Measurements from ENCODE around the gene RTL1. TPM values are rescaled to one million over a fixed set of nuclear protein-coding genes. Genes with fewer than 3 reads are reported as not detected.

The RTL1 gene
- total and polyA plus RNA-seq, 2 donors (not counting 1 experiment from before 2014, with no cell fraction given): not detected

GRCh38 chr14:100834082-100834793 is 69.3 kb downstream of the RTL1 start:
- no peak for DNase-seq (ENCODE audit: low read depth in 2 of 2)
- H3K27ac ChIP-seq (ENCODE audit: insufficient read depth, low read length): no peak overlapping the region
- H3K79me2 ChIP-seq (ENCODE audit: control insufficient read depth, insufficient read depth, low read length): peaks cover 5% of the 10 kb centered on the region
- no peak overlapping the region for H3K9ac ChIP-seq (ENCODE audit: insufficient read depth, low read length)
- no peaks in the 10 kb centered on the region for H3K27me3 ChIP-seq (ENCODE audit: control insufficient read depth, insufficient read depth, low read length)
- no peaks in the 10 kb centered on the region for H4K20me1 ChIP-seq (ENCODE audit: control insufficient read depth, extremely low read depth, insufficient read depth, low read length)
- no peak overlapping the region for H3K4me2 ChIP-seq (ENCODE audit: extremely low read depth, insufficient read depth, low read length)
- no peak overlapping the region for H2AFZ ChIP-seq (ENCODE audit: low read length)
- no peaks in the 10 kb centered on the region for H3K9me3 ChIP-seq (ENCODE audit: control insufficient read depth, insufficient read depth, low read depth, low read length)
- H3K36me3 ChIP-seq (ENCODE audit: control insufficient read depth, insufficient read depth, low read length): peaks cover 21% of the 10 kb centered on the region
- no peak for TF ChIP-seq CTCF (conservative IDR thresholded peaks at IDR 0.05 in 1 of 2, IDR thresholded peaks at IDR 0.05 in 1 of 2; ENCODE audit: low read depth in 1 of 2, low read length in 2 of 2)
- no peak for TF ChIP-seq EZH2 (IDR thresholded peaks at IDR 0.05; ENCODE audit: low read length, missing control alignments)
- H3K4me1 ChIP-seq (ENCODE audit: control insufficient read depth, extremely low read depth, insufficient read depth, low read length): no peaks in the 10 kb centered on the region
- no peak overlapping the region for H3K4me3 ChIP-seq (replicated peaks in 1 of 4; ENCODE audit: control extremely low read depth in 1 of 4, insufficient read depth in 1 of 4, low read depth in 3 of 4, low read length in 4 of 4)

- no peak for DNase-seq (ENCODE audit: low read depth in 2 of 2)
- Histone ChIP-seq H3K9me3 (ENCODE audit: control insufficient read depth, insufficient read depth, low read depth, low read length) (no peaks in the 10 kb centered on the region), H3K4me3 (replicated peaks in 1 of 4; ENCODE audit: control extremely low read depth in 1 of 4, insufficient read depth in 1 of 4, low read depth in 3 of 4, low read length in 4 of 4) (no peak overlapping the region), H3K9ac (ENCODE audit: insufficient read depth, low read length) (no peak overlapping the region), H3K4me2 (ENCODE audit: extremely low read depth, insufficient read depth, low read length) (no peak overlapping the region), H2AFZ (ENCODE audit: low read length) (no peak overlapping the region), H3K36me3 (ENCODE audit: control insufficient read depth, insufficient read depth, low read length) (peaks cover 22% of the 10 kb centered on the region), H3K27me3 (ENCODE audit: control insufficient read depth, insufficient read depth, low read length) (no peaks in the 10 kb centered on the region), H4K20me1 (ENCODE audit: control insufficient read depth, extremely low read depth, insufficient read depth, low read length) (peaks cover 2% of the 10 kb centered on the region), H3K4me1 (ENCODE audit: control insufficient read depth, extremely low read depth, insufficient read depth, low read length) (no peaks in the 10 kb centered on the region), H3K27ac (ENCODE audit: insufficient read depth, low read length) (no peak overlapping the region), H3K79me2 (ENCODE audit: control insufficient read depth, insufficient read depth, low read length) (peaks cover 22% of the 10 kb centered on the region)
- TF ChIP-seq CTCF (conservative IDR thresholded peaks at IDR 0.05 in 1 of 2, IDR thresholded peaks at IDR 0.05 in 1 of 2; ENCODE audit: low read depth in 1 of 2, low read length in 2 of 2) (no peak), EZH2 (IDR thresholded peaks at IDR 0.05; ENCODE audit: low read length, missing control alignments) (no peak)
Measured at GRCh38 chr14:100832311-100832960, 71.1 kb downstream of the RTL1 start.

- no peak for DNase-seq (ENCODE audit: low read depth in 2 of 2)
- Histone ChIP-seq H3K4me2 (ENCODE audit: extremely low read depth, insufficient read depth, low read length) (no peak overlapping the region), H3K9ac (ENCODE audit: insufficient read depth, low read length) (no peak overlapping the region), H4K20me1 (ENCODE audit: control insufficient read depth, extremely low read depth, insufficient read depth, low read length) (peaks cover 3% of the 10 kb centered on the region), H2AFZ (ENCODE audit: low read length) (no peak overlapping the region), H3K79me2 (ENCODE audit: control insufficient read depth, insufficient read depth, low read length) (peaks cover 33% of the 10 kb centered on the region), H3K27me3 (ENCODE audit: control insufficient read depth, insufficient read depth, low read length) (no peaks in the 10 kb centered on the region), H3K27ac (ENCODE audit: insufficient read depth, low read length) (no peak overlapping the region), H3K9me3 (ENCODE audit: control insufficient read depth, insufficient read depth, low read depth, low read length) (no peaks in the 10 kb centered on the region), H3K4me3 (replicated peaks in 1 of 4; ENCODE audit: control extremely low read depth in 1 of 4, insufficient read depth in 1 of 4, low read depth in 3 of 4, low read length in 4 of 4) (no peak overlapping the region), H3K36me3 (ENCODE audit: control insufficient read depth, insufficient read depth, low read length) (peaks cover 22% of the 10 kb centered on the region), H3K4me1 (ENCODE audit: control insufficient read depth, extremely low read depth, insufficient read depth, low read length) (no peaks in the 10 kb centered on the region)
- TF ChIP-seq EZH2 (IDR thresholded peaks at IDR 0.05; ENCODE audit: low read length, missing control alignments): no peak
- no peak for TF ChIP-seq CTCF (conservative IDR thresholded peaks at IDR 0.05 in 1 of 2, IDR thresholded peaks at IDR 0.05 in 1 of 2; ENCODE audit: low read depth in 1 of 2, low read length in 2 of 2)
Measured at GRCh38 chr14:100830681-100831080, 72.8 kb downstream of the RTL1 start.

Data from fibroblast of lung (primary cell).